Smooth muscle cell (in vitro differentiated cells): ENCODE results near the gene GRIN2C. TPM values are rescaled to one million over a fixed set of nuclear protein-coding genes. Genes with fewer than 3 reads are reported as not detected.

Source experiments
- DNase-seq: peaks from one replicate; lab custom pipeline; 2025; ENCODE audit not compliant: unreplicated experiment; lab: John Stamatoyannopoulos, UW
- H2AFZ ChIP-seq: fragments of 200-600 bp; sonication (generic); 2 replicates; pipeline ENCODE4 v1.6.0; 2016; ENCODE audit warnings: antibody characterized with exemption, low read depth, mild to moderate bottlenecking
- H3F3A ChIP-seq: fragments of 200-600 bp; sonication (generic); 2 replicates; pipeline ENCODE4 v1.6.0; 2017; ENCODE audit warnings: antibody characterized with exemption, low read depth
- H3K27ac ChIP-seq: fragments of 200-600 bp; sonication (generic); 2 replicates; pipeline ENCODE4 v1.5.1; 2016; ENCODE audit warnings: low read depth, mild to moderate bottlenecking
- H3K27me3 ChIP-seq: fragments of 200-600 bp; sonication (generic); 2 replicates; pipeline ENCODE4 v1.6.1; 2016; ENCODE audit warnings: low read depth, mild to moderate bottlenecking
- H3K36me3 ChIP-seq: fragments of 200-600 bp; sonication (generic); 2 replicates; pipeline ENCODE4 v1.5.1; 2016; ENCODE audit warnings: low read depth
- H3K4me1 ChIP-seq: fragments of 200-600 bp; sonication (generic); 2 replicates; pipeline ENCODE4 v1.5.1; 2016; ENCODE audit warnings: low read depth
- H3K4me2 ChIP-seq: fragments of 200-600 bp; sonication (generic); 2 replicates; pipeline ENCODE4 v1.6.0; 2016; ENCODE audit warnings: mild to moderate bottlenecking
- H3K4me3 ChIP-seq: fragments of 200-600 bp; sonication (generic); 2 replicates; pipeline ENCODE4 v1.5.1; 2016; ENCODE audit warnings: mild to moderate bottlenecking
- H3K79me2 ChIP-seq: fragments of 200-600 bp; sonication (generic); 2 replicates; pipeline ENCODE4 v1.6.0; 2016; ENCODE audit warnings: low read depth, mild to moderate bottlenecking
- H3K9ac ChIP-seq: fragments of 200-600 bp; sonication (generic); 2 replicates; pipeline ENCODE4 v1.6.0; 2016; ENCODE audit warnings: low read depth
- H3K9me3 ChIP-seq: fragments of 200-600 bp; sonication (generic); replicated peaks from 2 replicates; pipeline ENCODE4 v1.5.1; 2016; ENCODE audit warnings: low read depth
- H4K20me1 ChIP-seq: fragments of 200-600 bp; sonication (generic); 2 replicates; pipeline ENCODE4 v1.6.0; 2016; ENCODE audit warnings: low read depth
- CTCF ChIP-seq: fragments of 200-600 bp; sonication (generic); IDR thresholded peaks from 2 replicates; pipeline ENCODE4 v1.5.1; 2017; ENCODE audit warnings: borderline replicate concordance, mild to moderate bottlenecking, antibody characterized with exemption; ENCODE audit not compliant: insufficient read depth, poor library complexity, severe bottlenecking
- WGBS: methylation state at CpG from one replicate; pipeline ENCODE4 v1.1.7; 2016; ENCODE audit warnings: low lambda C conversion rate; 5-methylcytosine and 5-hydroxymethylcytosine counted together
- polyA plus RNA-seq: library from polyadenylated mRNA; unstranded; fragments of >200 nt; fragmentation: Nextera tagmentation; extraction: Ambion mirVana; gene quantifications from 2 replicates; pipeline ENCODE4 v1.2.1, GENCODE V29; 2016
- total RNA-seq: library from RNA; depleted of rRNA; stranded (reverse); fragments of >200 nt; gene quantifications from 2 replicates; pipeline ENCODE4 v1.2.3, GENCODE V29; 2014

GRIN2C gene
- total and polyA plus RNA-seq, 2 experiments from 2014 or later, result 0.13 to 0.32 TPM

DNA sequence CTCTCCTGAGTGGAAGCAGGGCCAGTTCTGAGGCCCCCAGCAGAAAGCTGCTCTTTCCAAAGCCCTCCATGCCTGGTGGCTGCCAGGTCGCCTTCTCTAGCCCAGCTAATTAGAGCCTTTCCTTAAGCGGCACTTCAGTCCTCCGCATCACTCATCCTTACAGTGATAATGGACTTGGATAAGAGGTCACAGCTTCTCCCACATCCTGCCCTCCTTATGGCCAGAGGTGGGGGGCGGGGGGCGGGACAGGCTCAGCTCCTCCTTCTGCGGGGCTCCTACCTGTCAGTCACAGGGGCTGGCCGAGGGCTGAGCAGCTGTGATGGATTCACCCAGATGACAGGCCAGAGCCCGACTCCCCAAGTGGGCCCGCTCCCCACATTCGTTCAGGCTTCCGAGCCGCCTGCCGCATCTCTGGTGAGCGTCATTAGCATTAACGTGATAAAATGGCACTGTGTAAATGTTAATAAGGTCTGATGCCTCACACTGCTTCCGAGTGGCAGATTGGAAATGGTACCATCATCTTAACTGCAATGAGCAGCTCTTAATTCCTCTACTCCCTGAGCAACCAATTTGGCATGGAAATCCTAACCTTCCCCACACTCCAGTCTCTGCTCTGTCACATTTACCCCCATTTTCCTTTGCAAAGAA, 41.3 kb downstream of the GRIN2C start:
- Histone ChIP-seq H3K4me3 (no peak overlapping the region), H2AFZ (no peak overlapping the region), H3K27ac (no peak overlapping the region), H3K9ac (no peak overlapping the region), H3F3A (no peaks in the 10 kb centered on the region), H3K4me2 (no peak overlapping the region), H3K79me2 (no peaks in the 10 kb centered on the region), H3K27me3 (no peaks in the 10 kb centered on the region), H4K20me1 (peaks cover 14% of the 10 kb centered on the region), H3K9me3 (no peaks in the 10 kb centered on the region), H3K4me1 (no peaks in the 10 kb centered on the region), H3K36me3 (no peaks in the 10 kb centered on the region)
- 93% methylated on average over 16 of the region's 16 CpGs for WGBS
- no peak for DNase-seq
- TF ChIP-seq CTCF, result no peak

- H3K79me2 ChIP-seq, result no peaks in the 10 kb centered on the region
- no peak overlapping the region for H2AFZ ChIP-seq
- no peak overlapping the region for H3K4me2 ChIP-seq
- 88% methylated on average over 18 of the region's 18 CpGs for WGBS
- no peak for TF ChIP-seq CTCF
- peaks cover 16% of the 10 kb centered on the region for H4K20me1 ChIP-seq
- H3K4me1 ChIP-seq, result no peaks in the 10 kb centered on the region
- H3K4me3 ChIP-seq, result no peak overlapping the region
- no peak overlapping the region for H3K27ac ChIP-seq
- no peaks in the 10 kb centered on the region for H3K36me3 ChIP-seq
- H3K9ac ChIP-seq, result no peak overlapping the region
- H3K9me3 ChIP-seq, result no peaks in the 10 kb centered on the region
- no peaks in the 10 kb centered on the region for H3F3A ChIP-seq
- no peak for DNase-seq
- no peaks in the 10 kb centered on the region for H3K27me3 ChIP-seq
Measured at GRCh38 chr17:74816905-74817620, 42.6 kb downstream of the GRIN2C start.

- no peaks in the 10 kb centered on the region for H3K79me2 ChIP-seq
- H3K27me3 ChIP-seq, result no peaks in the 10 kb centered on the region
- no peaks in the 10 kb centered on the region for H3K36me3 ChIP-seq
- H3K4me2 ChIP-seq, result no peak overlapping the region
- no peaks in the 10 kb centered on the region for H3K4me1 ChIP-seq
- peaks cover 19% of the 10 kb centered on the region for H4K20me1 ChIP-seq
- H3K9me3 ChIP-seq, result no peaks in the 10 kb centered on the region
- no peak overlapping the region for H2AFZ ChIP-seq
- no peak overlapping the region for H3K4me3 ChIP-seq
- H3F3A ChIP-seq, result no peaks in the 10 kb centered on the region
- no peak overlapping the region for H3K27ac ChIP-seq
- no peak for DNase-seq
- TF ChIP-seq CTCF, result no peak
- H3K9ac ChIP-seq, result no peak overlapping the region
- 87% methylated on average over 15 of the region's 15 CpGs for WGBS
Measured at GRCh38 chr17:74815550-74816370, 43.9 kb downstream of the GRIN2C start.
